B cell (primary cell): Measurements from ENCODE around the gene JMJD4. TPM values are rescaled to one million over a fixed set of nuclear protein-coding genes. Genes with fewer than 3 reads are reported as not detected.

Source experiments
- ATAC-seq: fragments of 200-7000 bp; cut with Tn5 transposase; one replicate; pipeline ENCODE4 v1.10.0; 2021; ENCODE audit warnings: low read depth, mild to moderate bottlenecking, moderate number of reproducible peaks, moderate library complexity
- CTCF ChIA-PET: fragments of 350-600 bp; sonication (Branson Sonifier 250); formaldehyde crosslinking; loops from one replicate; lab custom pipeline; 2021; ENCODE audit warnings: antibody characterized with exemption, inconsistent platforms; lab: Charles Lee
- POLR2A ChIA-PET: fragments of 350-600 bp; sonication (Branson Sonifier 250); formaldehyde crosslinking; loops from one replicate; lab custom pipeline; 2021; ENCODE audit warnings: antibody characterized with exemption; lab: Charles Lee
- DNase-seq: peaks from one replicate; pipeline ENCODE4 v3.0.0; 2013
- H2AFZ ChIP-seq: 2 replicates; pipeline ENCODE4 v1.6.1; 2012; ENCODE audit warnings: mild to moderate bottlenecking, low read depth, low read length; ENCODE audit not compliant: insufficient read depth, poor library complexity, severe bottlenecking
- H3K27ac ChIP-seq, 2 donors: 1 replicate in 1 of 2; 2 replicates in 1 of 2; pipeline ENCODE4 v1.5.1; 2012 to 2013; ENCODE audit warnings: low read length in 2 of 2, mild to moderate bottlenecking in 2 of 2, moderate library complexity in 1 of 2
- H3K27me3 ChIP-seq, 4 experiments: fragments of 200-600 bp in 1 of 4; sonication (generic) in 1 of 4; replicated peaks in 1 of 4; 1 replicate in 2 of 4; 2 replicates in 2 of 4; pipeline versions ENCODE4 v1.6.1 to v1.7.0; 2013 to 2016; ENCODE audit warnings: low read length in 3 of 4, mild to moderate bottlenecking in 2 of 4, mixed read lengths in 1 of 4, moderate library complexity in 1 of 4; ENCODE audit not compliant: insufficient read depth in 4 of 4, control insufficient read depth in 3 of 4; ENCODE audit errors: control extremely low read depth in 1 of 4
- H3K36me3 ChIP-seq, 2 experiments: replicated peaks in 1 of 2; 1 replicate in 1 of 2; 2 replicates in 1 of 2; pipeline versions ENCODE4 v1.6.1 to v1.7.1; 2013; ENCODE audit warnings: low read length in 1 of 2; ENCODE audit not compliant: insufficient read depth in 2 of 2, control insufficient read depth in 1 of 2; ENCODE audit errors: control extremely low read depth in 1 of 2, extremely low read depth in 1 of 2
- H3K4me1 ChIP-seq, 2 donors: fragments of 200-600 bp in 1 of 2; sonication (generic) in 1 of 2; 1 replicate in 1 of 2; 2 replicates in 1 of 2; pipeline versions ENCODE4 v1.5.1 to v1.6.1; 2013 to 2017; ENCODE audit warnings: low read length in 2 of 2; ENCODE audit not compliant: control insufficient read depth in 2 of 2, insufficient read depth in 2 of 2
- H3K4me2 ChIP-seq: replicated peaks from 2 replicates; pipeline ENCODE3; 2012; ENCODE audit warnings: mild to moderate bottlenecking, low read depth, low read length; ENCODE audit not compliant: poor library complexity, severe bottlenecking
- H3K4me3 ChIP-seq, 5 experiments: fragments of 200-600 bp in 1 of 5; sonication (generic) in 1 of 5; 1 replicate in 3 of 5; 2 replicates in 2 of 5; pipeline versions ENCODE4 v1.5.1 to v1.7.0; 2011 to 2016; ENCODE audit warnings: low read length in 4 of 5, mild to moderate bottlenecking in 4 of 5, low read depth in 2 of 5, control low read depth in 1 of 5, moderate library complexity in 1 of 5; ENCODE audit not compliant: insufficient read depth in 1 of 5; ENCODE audit errors: control extremely low read depth in 1 of 5, extremely low read depth in 1 of 5
- H3K79me2 ChIP-seq: fragments of 200-600 bp; sonication (generic); one replicate; pipeline ENCODE4 v1.6.0; 2016; ENCODE audit warnings: low read length; ENCODE audit not compliant: control insufficient read depth, insufficient read depth
- H3K9ac ChIP-seq: fragments of 200-600 bp; sonication (generic); 2 replicates; pipeline ENCODE4 v1.6.1; 2017; ENCODE audit warnings: mild to moderate bottlenecking, low read length, moderate library complexity
- H3K9me3 ChIP-seq, 3 donors: one replicate each; pipeline versions ENCODE4 v1.6.1 to v1.7.1; 2013; ENCODE audit warnings: low read length in 2 of 3; ENCODE audit not compliant: control insufficient read depth in 2 of 3, insufficient read depth in 1 of 3; ENCODE audit errors: control extremely low read depth in 1 of 3
- H4K20me1 ChIP-seq: 2 replicates; pipeline ENCODE4 v1.6.0; 2012; ENCODE audit warnings: mild to moderate bottlenecking, low read length; ENCODE audit not compliant: insufficient read depth, control insufficient read depth, poor library complexity, severe bottlenecking
- H3K27ac Mint-ChIP-seq: one replicate; pipeline ENCODE4 v1.8.0; 2021; ENCODE audit warnings: mixed read lengths
- H3K27me3 Mint-ChIP-seq: one replicate; pipeline ENCODE4 v1.8.0; 2021; ENCODE audit warnings: mixed read lengths
- H3K4me1 Mint-ChIP-seq: one replicate; pipeline ENCODE4 v1.8.0; 2021; ENCODE audit warnings: mixed read lengths
- H3K4me3 Mint-ChIP-seq: one replicate; pipeline ENCODE4 v1.8.0; 2021; ENCODE audit warnings: mixed read lengths
- H3K9me3 Mint-ChIP-seq: one replicate; pipeline ENCODE4 v1.8.0; 2022; ENCODE audit warnings: mixed read lengths; ENCODE audit not compliant: insufficient read depth
- CTCF ChIP-seq: fragments of 200-600 bp; IDR thresholded peaks from one replicate; pipeline ENCODE4 v1.8.0; 2022; ENCODE audit warnings: antibody characterized with exemption, mild to moderate bottlenecking
- EZH2 ChIP-seq: IDR thresholded peaks from 2 replicates; pipeline ENCODE4 v1.6.1; 2012; ENCODE audit warnings: borderline replicate concordance, low read depth, mild to moderate bottlenecking, moderate library complexity, low read length; ENCODE audit not compliant: insufficient read depth, poor library complexity, severe bottlenecking
- WGBS: methylation state at CpG from one replicate; pipeline ENCODE4 v1.1.5; 2013; ENCODE audit warnings: missing lambda C conversion rate; ENCODE audit not compliant: insufficient coverage; 5-methylcytosine and 5-hydroxymethylcytosine counted together
- intact Hi-C: fragments of 100-400 bp; cut with micrococcal nuclease; formaldehyde crosslinking; loops from one replicate; pipeline ENCODE4 v1.10.0; 2022
- polyA plus RNA-seq: library from polyadenylated mRNA; depleted of rRNA; stranded (reverse); fragments of >200 nt; gene quantifications from 2 replicates; pipeline ENCODE4 v1.2.3, GENCODE V29; 2012
- total RNA-seq, 2 donors: library from RNA; stranded (reverse); fragments of 120-200 nt in 1 of 2; gene quantifications; 1 replicate in 1 of 2; 2 replicates in 1 of 2; pipeline versions ENCODE4 v1.2.3 to v1.2.4, GENCODE V29; 2013 to 2022

Gene JMJD4
- total and polyA plus RNA-seq, 2 donors (not counting 1 experiment from before 2014, with no cell fraction given), result 29.9 to 30.6 TPM

- no peak for DNase-seq
- Histone ChIP-seq H3K4me3 (no peak overlapping the region), H3K27me3 (no peaks in the 10 kb centered on the region), H3K79me2 (no peaks in the 10 kb centered on the region), H3K4me1 (no peaks in the 10 kb centered on the region), H3K9ac (no peak overlapping the region), H3K9me3 (peaks cover 3 to 51% (median 22%) of the 10 kb centered on the region in 3 donors), H4K20me1 (no peaks in the 10 kb centered on the region), H3K4me2 (no peak overlapping the region), H2AFZ (no peak overlapping the region), H3K36me3 (no peaks in the 10 kb centered on the region), H3K27ac (no peak overlapping the region)
- H3K27me3 Mint-ChIP-seq, result no peaks in the 10 kb centered on the region
- WGBS, result 100% methylated on average over 1 of the region's 3 CpGs
- ATAC-seq, result no peak
- H3K4me3 Mint-ChIP-seq, result no peak overlapping the region
- H3K4me1 Mint-ChIP-seq, result no peaks in the 10 kb centered on the region
- CTCF ChIA-PET, result no interaction called here
- no peak overlapping the region for H3K27ac Mint-ChIP-seq
- intact Hi-C loops, result no loop called here
- H3K9me3 Mint-ChIP-seq, result peaks cover 22% of the 10 kb centered on the region
- TF ChIP-seq CTCF (no peak), EZH2 (no peak)
- POLR2A ChIA-PET, result no interaction called here
Observed at GRCh38 chr1:227697321-227697864, 37.7 kb downstream of the JMJD4 start.

GRCh38 chr1:227685807-227686206, 49.3 kb downstream of the JMJD4 start:
- no peaks in the 10 kb centered on the region for H3K27me3 Mint-ChIP-seq
- H3K4me1 Mint-ChIP-seq, result no peaks in the 10 kb centered on the region
- no peak overlapping the region for H3K27ac Mint-ChIP-seq
- Histone ChIP-seq H2AFZ (no peak overlapping the region), H3K4me3 (no peak overlapping the region), H3K4me1 (no peaks in the 10 kb centered on the region), H3K9me3 (peaks cover 6 to 49% (median 36%) of the 10 kb centered on the region in 3 donors), H3K79me2 (no peaks in the 10 kb centered on the region), H3K36me3 (no peaks in the 10 kb centered on the region), H3K27me3 (no peaks in the 10 kb centered on the region), H3K9ac (no peak overlapping the region), H3K27ac (no peak overlapping the region), H3K4me2 (no peak overlapping the region), H4K20me1 (no peaks in the 10 kb centered on the region)
- DNase-seq, result no peak
- no peak for ATAC-seq
- ChIA-PET CTCF (no interaction called here), POLR2A (no interaction called here)
- peaks cover 35% of the 10 kb centered on the region for H3K9me3 Mint-ChIP-seq
- intact Hi-C loops, result no loop called here
- WGBS, result 66% methylated on average over 4 of the region's 8 CpGs
- TF ChIP-seq EZH2 (no peak), CTCF (no peak)
- H3K4me3 Mint-ChIP-seq, result no peak overlapping the region

Other genes starting within 250 kb of the JMJD4 start
- 16.0 and 20.3 TPM in 2 replicates for gene ZNF678, start 171.7 kb downstream of the JMJD4 start, total RNA-seq
- 5.5 and 6.2 TPM in 2 replicates for gene ZNF678, start 171.7 kb downstream of the JMJD4 start, polyA plus RNA-seq
- 34.3 and 34.9 TPM in 2 replicates for gene SNAP47, start 133 bp upstream of the JMJD4 start, total RNA-seq
- 24.3 and 25.6 TPM in 2 replicates for gene SNAP47, start 133 bp upstream of the JMJD4 start, polyA plus RNA-seq
- gene PRSS38, start 80.4 kb upstream of the JMJD4 start, total RNA-seq, result not detected in 2 replicates
- gene PRSS38, start 80.4 kb upstream of the JMJD4 start, polyA plus RNA-seq, result not detected in 2 replicates
- gene WNT9A, start 212.6 kb upstream of the JMJD4 start, total RNA-seq, result 0.07 TPM in 1 of 2 replicates, not detected in the other
- gene WNT9A, start 212.6 kb upstream of the JMJD4 start, polyA plus RNA-seq, result 0.04 TPM in 1 of 2 replicates, not detected in the other